Activated CD8-positive, alpha-beta memory T cell treated with anti-CD3 and anti-CD28 coated beads for 48 hours (primary cell): Measurements from ENCODE around the gene KANSL1.
"Not testable (repeated sequence)": the region's sequence is repeated elsewhere in the genome, so short reads cannot be mapped to it uniquely, and the experiment has no call there.

Experiments used
- DNase-seq, 3 experiments: peaks; one replicate each; pipeline ENCODE4 v3.0.0-alpha.2; 2020; ENCODE audit warnings: low read depth in 2 of 3, low spot score in 2 of 3

KANSL1 gene

GRCh38 chr17:46117850-46118696 is 75.2 kb downstream of the KANSL1 start:
- DNase-seq = no peak

- no peak for DNase-seq
These were observed 76.1 kb downstream of the KANSL1 start for GRCh38 chr17:46117117-46117516.

GRCh38 chr17:46115699-46116098 is 77.5 kb downstream of the KANSL1 start:
- no peak for DNase-seq

DNA sequence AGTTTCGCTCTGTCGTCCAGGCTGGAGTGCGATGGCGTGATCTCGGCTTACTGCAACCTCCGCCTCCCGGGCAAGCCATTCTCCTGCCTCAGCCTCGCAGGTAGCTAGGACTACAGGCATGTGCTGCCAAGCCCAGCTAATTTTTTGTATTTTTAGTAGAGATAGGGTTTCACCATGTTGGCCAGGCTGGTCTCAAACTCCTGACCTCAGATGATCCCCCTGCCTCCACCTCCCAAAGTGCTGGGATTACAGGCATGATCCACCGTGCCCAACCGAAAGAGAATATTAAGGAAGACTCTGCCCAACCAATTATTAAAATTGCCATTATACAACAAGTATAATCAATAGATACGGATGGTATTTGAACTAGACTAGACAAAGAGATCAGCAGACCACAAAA is 82.0 kb downstream of the KANSL1 start:
- DNase-seq = not testable (repeated sequence)

DNA sequence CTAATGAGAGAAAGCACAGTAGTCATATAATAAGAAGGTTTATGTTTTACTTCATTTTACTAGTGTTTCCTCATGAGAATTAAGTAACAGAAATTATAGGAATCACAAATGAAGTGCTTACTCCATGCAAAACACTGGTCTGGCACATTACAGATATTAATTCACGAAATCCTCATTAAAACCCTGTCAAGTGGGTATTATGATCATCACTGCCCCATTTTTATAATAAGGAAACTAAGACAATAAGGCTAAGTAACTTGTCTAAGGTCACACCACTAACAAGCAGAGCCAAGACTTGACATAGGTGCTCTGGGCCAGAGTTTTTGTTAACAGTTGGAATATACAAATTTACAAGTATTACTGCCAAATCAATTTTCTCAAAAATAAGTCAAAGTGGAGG is 83.0 kb downstream of the KANSL1 start:
- DNase-seq = no peak

- DNase-seq = no peak
These were observed 83.5 kb downstream of the KANSL1 start for GRCh38 chr17:46109603-46110189.

DNA sequence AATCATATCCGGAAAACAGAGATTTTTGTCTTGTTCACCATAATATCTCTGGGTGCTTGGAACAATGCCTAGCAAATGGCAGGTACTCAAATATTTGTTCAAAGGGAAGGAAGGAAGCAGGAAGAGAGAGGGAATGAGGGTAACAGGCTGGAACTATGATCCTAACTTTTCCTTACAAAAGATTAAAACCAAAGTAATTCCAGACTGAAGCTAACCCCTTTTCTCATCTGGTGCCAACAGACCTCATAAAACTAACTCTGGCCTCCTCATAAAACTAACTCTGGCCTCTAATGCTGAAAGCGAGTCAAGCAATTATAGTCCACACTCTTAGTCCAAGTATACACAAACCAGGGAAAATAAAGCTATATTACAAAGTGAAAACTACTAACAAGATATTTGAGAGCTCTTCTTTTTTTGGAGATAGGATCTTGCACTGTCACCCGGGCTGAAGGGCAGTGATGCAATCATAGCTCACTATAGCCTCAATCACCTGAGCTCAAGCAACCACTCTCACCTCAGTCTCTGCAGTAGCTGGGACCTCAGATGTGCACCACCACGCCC is 84.6 kb downstream of the KANSL1 start:
- DNase-seq = no peak

GRCh38 chr17:46108120-46108519 is 85.1 kb downstream of the KANSL1 start:
- no peak for DNase-seq

- no peak for DNase-seq
These were observed 86.1 kb downstream of the KANSL1 start for GRCh38 chr17:46106966-46107644.

DNA sequence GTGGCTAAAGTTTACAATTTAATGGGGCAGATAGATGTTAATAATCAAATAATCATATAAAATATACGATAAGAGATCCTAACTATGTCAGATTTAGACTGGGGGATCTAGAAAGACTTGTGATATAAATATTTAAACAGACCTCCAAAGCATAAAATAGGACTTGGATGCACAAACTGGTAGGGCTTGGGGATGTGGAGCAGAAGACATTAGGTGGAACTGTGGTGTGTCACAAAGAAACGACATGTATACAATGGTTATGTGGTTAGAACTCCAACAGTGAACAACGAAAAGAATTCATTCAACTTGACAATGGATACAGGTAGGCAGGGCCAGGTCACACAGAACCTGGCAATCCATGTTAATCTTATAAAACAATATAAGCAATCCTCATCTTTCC is 90.4 kb downstream of the KANSL1 start:
- not testable (repeated sequence) for DNase-seq

DNA sequence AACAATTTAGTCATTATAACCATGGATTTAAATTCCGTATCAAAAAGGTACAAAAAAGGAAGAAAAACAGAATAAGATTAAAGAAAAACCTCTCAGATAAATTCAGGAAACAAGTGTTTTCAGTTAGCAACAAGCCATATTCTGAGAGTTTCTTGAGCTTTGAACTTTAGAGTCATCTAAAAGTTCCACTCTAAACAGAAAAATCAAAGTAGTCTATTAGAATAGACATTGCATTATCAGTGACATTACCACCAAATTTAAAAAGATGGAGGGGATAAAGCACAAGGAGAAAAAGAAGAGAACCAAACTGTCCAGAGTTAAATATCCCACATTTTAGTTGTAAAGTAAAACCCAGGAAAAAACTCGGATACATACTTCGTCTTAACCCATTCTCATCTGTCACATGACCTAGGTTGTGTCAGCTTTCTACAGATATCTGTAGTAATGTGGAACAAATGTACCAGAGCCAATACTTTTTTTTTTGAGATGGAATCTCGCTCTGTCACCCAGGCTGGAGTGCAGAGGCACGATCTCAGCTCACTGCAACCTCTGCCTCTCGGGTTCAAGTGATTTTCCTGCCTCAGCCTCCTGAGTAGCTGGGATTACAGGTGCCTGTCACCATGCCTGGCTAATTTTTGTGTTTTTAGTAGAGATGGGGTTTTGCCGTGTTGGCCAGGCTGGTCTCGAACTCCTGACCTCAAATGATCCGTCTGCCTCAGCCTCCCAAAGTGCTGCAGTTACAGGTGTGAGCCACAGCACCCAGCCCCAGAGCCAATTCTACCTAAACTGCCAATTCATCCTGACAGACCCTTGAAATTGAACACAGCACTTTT is 91.2 kb downstream of the KANSL1 start:
- not testable (repeated sequence) for DNase-seq

- DNase-seq = no peak
These were observed 92.6 kb downstream of the KANSL1 start for GRCh38 chr17:46100590-46100989.

- DNase-seq = no peak
These were observed 93.4 kb downstream of the KANSL1 start for GRCh38 chr17:46099865-46100264.

GRCh38 chr17:46097497-46097896 is 95.7 kb downstream of the KANSL1 start:
- DNase-seq = no peak

DNA sequence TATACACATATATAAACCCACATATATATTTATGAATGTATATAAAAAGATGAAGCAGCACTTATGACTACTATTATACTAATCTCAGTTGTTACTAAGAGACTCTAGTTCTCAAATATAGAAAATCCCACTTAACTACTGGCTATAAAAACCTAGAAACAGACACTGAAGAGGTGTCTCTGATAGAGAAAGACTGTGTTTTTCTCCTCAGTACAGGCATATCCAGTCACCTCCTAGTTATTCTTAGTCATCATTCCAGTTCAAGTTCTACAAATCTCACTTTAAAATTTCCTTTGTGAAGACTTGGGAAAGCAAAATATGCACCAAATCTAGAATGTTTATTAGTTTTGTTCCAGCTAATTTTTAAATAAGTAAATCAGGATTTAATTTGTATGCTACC is 100.2 kb downstream of the KANSL1 start:
- DNase-seq = no peak

DNA sequence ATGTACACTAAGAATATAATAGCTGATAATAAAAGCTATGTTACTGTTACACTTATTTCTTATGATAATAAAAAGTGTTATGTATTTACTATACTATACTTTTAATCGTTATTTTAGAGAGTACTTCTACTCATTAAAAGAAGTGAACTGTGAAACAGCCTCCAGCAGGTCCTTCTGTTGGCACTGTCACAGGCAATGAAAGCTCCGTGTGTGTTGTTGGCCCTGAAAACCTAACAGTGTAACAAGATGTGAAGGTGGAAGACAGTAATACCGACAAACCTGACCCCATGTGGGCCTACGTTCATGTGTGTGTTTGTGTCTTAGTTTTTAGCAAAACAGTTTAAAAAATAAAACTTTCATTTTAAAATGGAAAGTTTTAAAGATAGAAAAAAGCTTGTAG is 102.4 kb downstream of the KANSL1 start:
- no peak for DNase-seq

GRCh38 chr17:46089389-46089965 is 103.8 kb downstream of the KANSL1 start:
- no peak for DNase-seq

DNA sequence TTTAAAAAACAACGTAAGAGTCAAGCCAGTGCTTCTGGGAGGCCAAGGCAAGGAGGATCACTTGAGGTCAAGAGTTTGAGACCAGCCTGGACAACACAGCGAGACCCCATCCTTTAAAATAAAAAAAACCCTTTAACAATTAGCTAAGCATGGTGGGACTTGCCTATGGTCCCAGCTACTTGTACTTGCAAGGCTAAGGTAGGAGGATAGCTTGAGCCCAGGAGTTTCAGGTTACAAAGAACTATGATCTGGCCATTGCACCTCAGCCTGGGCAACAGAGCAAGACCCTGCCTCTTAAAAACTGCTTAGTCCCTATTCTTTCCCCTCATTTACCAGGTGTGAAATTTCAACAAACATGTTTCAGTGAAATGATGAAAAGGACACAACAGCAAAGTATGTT is 104.6 kb downstream of the KANSL1 start:
- no peak for DNase-seq

- DNase-seq = not testable (repeated sequence)
These were observed 105.4 kb downstream of the KANSL1 start for GRCh38 chr17:46087871-46088270.

GRCh38 chr17:46086821-46087220 is 106.4 kb downstream of the KANSL1 start:
- no peak for DNase-seq

DNA sequence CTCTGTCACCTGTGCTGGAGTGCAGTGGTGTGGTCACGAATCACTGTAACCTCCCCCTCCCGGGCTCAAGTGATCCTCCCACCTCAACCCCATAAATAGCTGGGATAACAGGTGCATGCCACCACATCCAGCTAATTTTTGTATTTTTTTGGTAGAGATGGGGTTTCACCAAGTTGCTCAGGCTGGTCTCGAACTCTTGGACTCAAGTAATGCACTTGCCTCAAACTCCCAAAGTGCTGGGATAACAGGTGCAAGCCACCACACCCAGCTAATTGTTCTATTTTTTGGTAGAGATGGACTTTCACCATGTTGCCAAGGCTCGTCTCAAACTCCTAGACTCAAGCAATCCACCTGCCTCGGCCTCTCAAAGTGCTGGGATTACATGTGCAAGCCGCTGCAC is 107.7 kb downstream of the KANSL1 start:
- DNase-seq = no peak
